ENCODE data around the gene QSER1.

Gene QSER1

DNA sequence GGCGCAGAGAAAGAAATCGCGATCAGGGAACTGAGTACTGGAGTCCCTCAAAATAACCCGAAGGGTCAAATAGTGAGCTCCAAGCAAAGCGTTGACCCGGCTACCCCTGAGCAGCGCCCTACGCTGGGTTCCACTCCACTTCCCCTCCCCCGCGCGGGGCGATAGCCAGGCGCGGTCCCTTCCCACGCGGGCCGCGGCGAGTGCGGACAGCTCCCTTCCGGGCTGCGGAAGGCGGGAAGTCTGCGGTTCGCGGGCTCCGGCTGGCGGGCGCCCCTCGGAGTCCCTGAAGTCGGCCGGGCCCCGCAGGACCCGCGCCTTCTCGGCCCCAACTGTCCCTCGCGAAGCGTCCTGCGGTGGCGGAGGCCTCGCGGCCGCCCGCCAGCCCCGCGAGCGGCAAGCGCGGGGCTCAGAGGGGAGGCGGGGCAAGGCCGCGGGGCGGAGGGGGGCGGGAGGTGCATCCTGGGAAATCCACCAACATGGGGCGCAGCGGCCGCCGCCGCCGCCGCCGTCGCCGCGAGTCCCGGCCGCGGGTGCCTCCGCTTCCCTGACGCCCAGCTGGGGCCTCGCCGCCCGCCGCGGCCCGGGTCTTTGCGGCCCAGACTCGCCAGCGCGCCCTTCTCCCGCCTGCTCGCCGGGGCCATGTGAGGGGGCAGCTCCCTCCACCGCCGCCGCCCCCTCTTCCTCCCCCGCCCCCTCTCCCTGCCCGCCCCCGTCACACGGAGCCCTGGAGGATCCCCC, at the start of gene QSER1:
QSER1 (plus strand) TSS at position 457 of the 738 bp plus-strand sequence. CDS start 315 bp downstream, outside the sequence.
- TF ChIP-seq, protein P1, sequence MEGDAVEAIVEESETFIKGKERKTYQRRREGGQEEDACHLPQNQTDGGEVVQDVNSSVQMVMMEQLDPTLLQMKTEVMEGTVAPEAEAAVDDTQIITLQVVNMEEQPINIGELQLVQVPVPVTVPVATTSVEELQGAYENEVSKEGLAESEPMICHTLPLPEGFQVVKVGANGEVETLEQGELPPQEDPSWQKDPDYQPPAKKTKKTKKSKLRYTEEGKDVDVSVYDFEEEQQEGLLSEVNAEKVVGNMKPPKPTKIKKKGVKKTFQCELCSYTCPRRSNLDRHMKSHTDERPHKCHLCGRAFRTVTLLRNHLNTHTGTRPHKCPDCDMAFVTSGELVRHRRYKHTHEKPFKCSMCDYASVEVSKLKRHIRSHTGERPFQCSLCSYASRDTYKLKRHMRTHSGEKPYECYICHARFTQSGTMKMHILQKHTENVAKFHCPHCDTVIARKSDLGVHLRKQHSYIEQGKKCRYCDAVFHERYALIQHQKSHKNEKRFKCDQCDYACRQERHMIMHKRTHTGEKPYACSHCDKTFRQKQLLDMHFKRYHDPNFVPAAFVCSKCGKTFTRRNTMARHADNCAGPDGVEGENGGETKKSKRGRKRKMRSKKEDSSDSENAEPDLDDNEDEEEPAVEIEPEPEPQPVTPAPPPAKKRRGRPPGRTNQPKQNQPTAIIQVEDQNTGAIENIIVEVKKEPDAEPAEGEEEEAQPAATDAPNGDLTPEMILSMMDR (IDR thresholded peaks at IDR 0.05) = no peak

DNA sequence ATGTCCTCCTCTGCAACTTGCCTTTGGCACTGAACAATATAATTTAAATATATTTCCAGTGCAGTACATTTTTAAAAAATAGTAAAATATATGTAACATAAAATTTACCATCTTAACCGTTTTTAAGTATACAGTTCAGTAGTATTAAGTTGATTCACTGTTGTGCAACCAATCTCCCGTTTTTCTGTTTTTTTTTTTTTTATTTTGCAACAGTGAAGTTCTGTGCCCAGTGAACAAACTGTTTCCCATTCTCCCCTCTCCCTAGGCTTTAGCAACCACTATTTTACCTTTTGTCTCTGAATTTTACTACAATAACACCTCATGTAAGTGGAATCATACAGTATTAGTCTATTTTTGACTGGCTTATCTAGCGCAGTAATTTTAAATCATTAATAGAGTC, 49.1 kb upstream of the QSER1 start:
- TF ChIP-seq, protein P1 (IDR thresholded peaks at IDR 0.05) = no peak

DNA sequence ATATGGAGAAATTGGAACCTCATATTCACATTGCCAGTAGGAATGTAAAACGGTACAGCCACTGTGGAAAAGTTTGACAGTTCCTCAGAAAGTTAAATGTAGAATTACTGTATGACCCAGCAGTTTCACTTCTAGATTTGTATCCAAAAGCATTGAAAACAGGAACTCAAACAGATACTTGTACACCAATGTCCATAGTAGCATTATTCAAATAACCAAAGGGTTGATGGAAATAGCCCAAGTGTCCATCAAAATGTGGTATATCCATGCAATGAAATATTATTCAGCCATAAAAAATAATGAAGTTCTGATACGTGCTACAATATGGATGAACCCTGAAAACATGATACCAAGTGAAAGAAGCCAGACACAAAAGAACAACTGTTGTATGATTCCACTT, 45.1 kb upstream of the QSER1 start:
- TF ChIP-seq, protein P1 (IDR thresholded peaks at IDR 0.05) = no peak

DNA sequence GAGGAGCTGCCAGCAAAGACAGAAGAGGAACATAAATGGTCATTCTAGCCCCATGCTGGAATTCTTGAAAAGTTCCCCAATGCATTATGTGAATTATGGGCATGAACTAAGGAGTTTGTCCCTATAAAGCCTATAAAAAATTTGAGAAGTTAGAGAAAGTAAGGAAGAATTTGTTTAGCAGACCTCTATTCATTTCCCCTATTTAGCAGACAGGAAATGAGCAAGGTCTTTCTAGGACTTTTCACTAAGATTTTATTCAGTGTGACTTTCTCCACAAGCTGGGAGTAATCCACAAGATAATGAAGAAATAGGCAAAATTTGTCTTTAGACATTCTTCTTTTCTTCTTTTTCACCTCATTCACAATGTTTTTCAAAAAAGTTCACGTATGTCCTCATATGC, 42.9 kb upstream of the QSER1 start:
- TF ChIP-seq, protein P1 (IDR thresholded peaks at IDR 0.05) = no peak

DNA sequence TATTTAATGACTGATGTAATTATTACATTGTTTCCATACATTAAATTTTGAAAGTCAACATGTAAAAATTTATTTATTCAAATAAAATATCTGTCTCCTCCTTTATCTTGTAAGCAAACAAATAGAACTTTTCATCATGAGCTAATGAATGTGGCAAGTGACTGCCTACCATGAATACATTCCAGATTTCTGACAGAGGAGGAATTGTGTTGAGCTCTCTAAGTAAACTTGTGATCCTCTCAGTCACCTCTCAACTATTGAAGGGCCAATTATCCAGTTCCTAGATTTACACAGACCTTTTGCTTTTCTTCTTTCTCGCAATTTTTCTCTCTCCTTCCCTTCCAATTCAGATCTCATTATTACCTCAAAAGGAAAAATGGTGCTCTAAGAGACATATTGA, 41.4 kb upstream of the QSER1 start:
- TF ChIP-seq, protein P1 (IDR thresholded peaks at IDR 0.05) = no peak

DNA sequence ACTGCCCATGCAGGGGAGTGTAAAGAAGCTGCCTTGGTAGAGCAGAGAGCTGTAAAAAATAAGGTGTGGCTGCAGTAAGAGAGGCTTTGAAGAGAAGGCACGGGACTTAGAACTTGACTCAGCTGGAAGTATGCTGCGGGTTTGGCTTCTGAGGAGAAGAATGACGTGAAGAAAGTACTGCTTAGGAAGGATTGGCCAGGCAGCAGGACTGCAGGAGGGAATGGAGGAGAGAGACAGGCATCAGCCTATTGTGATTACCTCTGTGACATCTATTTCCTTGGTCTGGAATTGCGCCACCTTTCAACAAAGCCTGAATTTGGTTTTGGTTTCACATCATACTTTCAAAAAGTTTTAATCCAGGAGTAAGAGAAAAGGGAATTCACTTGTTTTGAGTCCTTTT, 40.4 kb upstream of the QSER1 start:
- TF ChIP-seq, protein P1 (IDR thresholded peaks at IDR 0.05) = no peak

DNA sequence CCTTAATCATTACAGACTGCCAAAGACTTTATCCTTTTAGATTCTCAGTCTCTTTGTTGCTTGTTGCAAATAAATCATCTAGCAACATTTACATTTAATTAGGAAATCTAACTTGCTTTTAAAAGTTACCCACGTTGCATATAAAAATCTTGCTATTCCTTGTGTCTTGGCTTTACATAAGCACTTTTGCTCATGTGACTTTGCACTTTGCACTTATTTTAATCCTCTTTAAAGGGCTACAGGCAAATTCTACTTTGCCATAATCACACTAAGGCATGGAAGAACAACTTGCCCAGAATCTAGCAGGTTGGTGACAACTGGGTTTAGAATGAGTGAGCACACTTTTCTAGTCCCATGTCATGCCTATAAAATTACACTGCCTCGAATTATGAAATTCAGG, 37.0 kb upstream of the QSER1 start:
- TF ChIP-seq, protein P1 (IDR thresholded peaks at IDR 0.05) = no peak

DNA sequence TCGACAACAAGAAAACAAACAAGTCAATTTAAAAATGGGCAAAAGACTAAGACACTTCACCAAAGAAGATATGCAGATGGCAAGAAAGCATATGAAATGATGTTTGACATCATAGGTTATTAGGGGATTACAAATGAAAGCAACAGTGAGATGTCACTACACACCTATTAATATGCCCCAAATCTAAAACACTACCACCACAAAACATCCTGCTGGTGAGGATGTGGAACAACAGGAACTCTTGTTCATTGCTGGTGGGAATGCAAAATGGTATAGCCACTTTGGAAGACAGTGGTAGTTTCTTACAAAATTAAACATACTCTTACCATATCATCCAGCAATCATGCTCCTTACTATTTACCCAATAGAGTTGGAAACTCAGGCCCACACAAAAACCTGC, 33.9 kb upstream of the QSER1 start:
- TF ChIP-seq, protein P1 (IDR thresholded peaks at IDR 0.05) = no peak; the same call in 1 of the 2 replicates
